Measurements from ENCODE around the gene SEC14L3.

SEC14L3 gene

DNA sequence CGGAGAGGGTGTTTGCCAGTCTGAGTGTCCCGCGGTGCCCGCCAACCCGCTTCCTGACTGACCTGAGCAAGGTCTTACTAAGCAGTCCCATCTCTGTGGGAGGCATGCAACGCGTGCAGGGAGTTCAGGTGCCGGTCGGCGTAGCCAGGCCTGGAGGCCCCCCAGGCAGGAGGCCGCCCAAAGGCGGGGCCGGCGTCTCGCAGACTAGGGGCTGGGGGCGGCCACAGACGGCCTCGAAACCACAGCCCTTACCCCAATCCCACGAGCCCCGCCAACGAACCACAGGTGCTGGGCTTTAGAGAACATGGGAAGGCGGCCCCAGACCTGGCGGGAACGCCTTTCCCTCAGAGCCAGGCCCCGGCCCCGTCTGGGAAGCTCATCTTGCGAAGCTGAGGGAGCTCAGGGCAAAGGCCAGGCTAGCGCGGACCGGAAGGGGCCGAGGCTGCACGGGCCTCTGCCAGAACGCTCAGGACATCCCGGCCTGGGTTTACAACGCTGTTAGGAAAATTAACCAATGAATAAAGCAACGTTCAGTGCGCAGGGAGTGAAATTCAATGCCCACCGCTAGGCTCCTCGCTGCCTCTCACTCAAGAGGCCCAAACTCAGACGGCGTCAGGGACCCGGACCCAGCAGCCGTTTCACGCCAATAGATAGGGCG is 48.4 kb downstream of the SEC14L3 start (continued):
- TF ChIP-seq ZNF777 (tag by site-specific recombination; IDR thresholded peaks at IDR 0.05; ENCODE audit: borderline replicate concordance) (peak; percentile 83; the same call in 1 of the 2 replicates), ZNF155 (tag by site-specific recombination; IDR thresholded peaks at IDR 0.05) (no peak), ZBTB48 (tag by site-specific recombination; IDR thresholded peaks at IDR 0.05) (peak; percentile 38), ZBTB7A (tag by site-specific recombination; IDR thresholded peaks at IDR 0.05; ENCODE audit: low read depth) (0 out of 2 replicates have a peak, but pooled peaks have one; percentile 14), ZSCAN23 (tag by site-specific recombination; IDR thresholded peaks at IDR 0.05) (peak; percentile 42; the same call in 1 of the 2 replicates), GLIS2 (tag by site-specific recombination; IDR thresholded peaks at IDR 0.05) (peak; percentile 95), WT1 (tag by site-specific recombination; IDR thresholded peaks at IDR 0.05) (0 out of 2 replicates have a peak, but pooled peaks have one; percentile 5), BCL11A (tag by site-specific recombination; IDR thresholded peaks at IDR 0.05; ENCODE audit: low read depth) (0 out of 2 replicates have a peak, but pooled peaks have one; percentile 23), ZFHX2 (tag by site-specific recombination; conservative IDR thresholded peaks at IDR 0.05) (peak; percentile 53), ZNF121 (tag by site-specific recombination; IDR thresholded peaks at IDR 0.05) (0 out of 2 replicates have a peak, but pooled peaks have one; percentile 66), SCRT2 (tag by site-specific recombination; IDR thresholded peaks at IDR 0.05) (peak; percentile 39), GLIS1 (tag by site-specific recombination; IDR thresholded peaks at IDR 0.05) (peak; percentile 99), EGR2 (tag by site-specific recombination; IDR thresholded peaks at IDR 0.05; ENCODE audit: low read depth) (peak; percentile 60), ZNF843 (tag by site-specific recombination; IDR thresholded peaks at IDR 0.05) (no peak)
- TF ChIP-seq, protein P1, sequence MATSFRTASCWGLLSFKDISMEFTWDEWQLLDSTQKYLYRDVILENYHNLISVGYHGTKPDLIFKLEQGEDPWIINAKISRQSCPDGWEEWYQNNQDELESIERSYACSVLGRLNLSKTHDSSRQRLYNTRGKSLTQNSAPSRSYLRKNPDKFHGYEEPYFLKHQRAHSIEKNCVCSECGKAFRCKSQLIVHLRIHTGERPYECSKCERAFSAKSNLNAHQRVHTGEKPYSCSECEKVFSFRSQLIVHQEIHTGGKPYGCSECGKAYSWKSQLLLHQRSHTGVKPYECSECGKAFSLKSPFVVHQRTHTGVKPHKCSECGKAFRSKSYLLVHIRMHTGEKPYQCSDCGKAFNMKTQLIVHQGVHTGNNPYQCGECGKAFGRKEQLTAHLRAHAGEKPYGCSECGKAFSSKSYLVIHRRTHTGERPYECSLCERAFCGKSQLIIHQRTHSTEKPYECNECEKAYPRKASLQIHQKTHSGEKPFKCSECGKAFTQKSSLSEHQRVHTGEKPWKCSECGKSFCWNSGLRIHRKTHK (tag by site-specific recombination; IDR thresholded peaks at IDR 0.05) = no peak
- TF ChIP-seq, protein P2, sequence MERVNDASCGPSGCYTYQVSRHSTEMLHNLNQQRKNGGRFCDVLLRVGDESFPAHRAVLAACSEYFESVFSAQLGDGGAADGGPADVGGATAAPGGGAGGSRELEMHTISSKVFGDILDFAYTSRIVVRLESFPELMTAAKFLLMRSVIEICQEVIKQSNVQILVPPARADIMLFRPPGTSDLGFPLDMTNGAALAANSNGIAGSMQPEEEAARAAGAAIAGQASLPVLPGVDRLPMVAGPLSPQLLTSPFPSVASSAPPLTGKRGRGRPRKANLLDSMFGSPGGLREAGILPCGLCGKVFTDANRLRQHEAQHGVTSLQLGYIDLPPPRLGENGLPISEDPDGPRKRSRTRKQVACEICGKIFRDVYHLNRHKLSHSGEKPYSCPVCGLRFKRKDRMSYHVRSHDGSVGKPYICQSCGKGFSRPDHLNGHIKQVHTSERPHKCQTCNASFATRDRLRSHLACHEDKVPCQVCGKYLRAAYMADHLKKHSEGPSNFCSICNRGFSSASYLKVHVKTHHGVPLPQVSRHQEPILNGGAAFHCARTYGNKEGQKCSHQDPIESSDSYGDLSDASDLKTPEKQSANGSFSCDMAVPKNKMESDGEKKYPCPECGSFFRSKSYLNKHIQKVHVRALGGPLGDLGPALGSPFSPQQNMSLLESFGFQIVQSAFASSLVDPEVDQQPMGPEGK (tag by site-specific recombination; IDR thresholded peaks at IDR 0.05) = peak; percentile 75
- TF ChIP-seq, protein P3, sequence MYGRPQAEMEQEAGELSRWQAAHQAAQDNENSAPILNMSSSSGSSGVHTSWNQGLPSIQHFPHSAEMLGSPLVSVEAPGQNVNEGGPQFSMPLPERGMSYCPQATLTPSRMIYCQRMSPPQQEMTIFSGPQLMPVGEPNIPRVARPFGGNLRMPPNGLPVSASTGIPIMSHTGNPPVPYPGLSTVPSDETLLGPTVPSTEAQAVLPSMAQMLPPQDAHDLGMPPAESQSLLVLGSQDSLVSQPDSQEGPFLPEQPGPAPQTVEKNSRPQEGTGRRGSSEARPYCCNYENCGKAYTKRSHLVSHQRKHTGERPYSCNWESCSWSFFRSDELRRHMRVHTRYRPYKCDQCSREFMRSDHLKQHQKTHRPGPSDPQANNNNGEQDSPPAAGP (tag by site-specific recombination; IDR thresholded peaks at IDR 0.05) = 0 out of 2 replicates have a peak, but pooled peaks have one; percentile 10

DNA sequence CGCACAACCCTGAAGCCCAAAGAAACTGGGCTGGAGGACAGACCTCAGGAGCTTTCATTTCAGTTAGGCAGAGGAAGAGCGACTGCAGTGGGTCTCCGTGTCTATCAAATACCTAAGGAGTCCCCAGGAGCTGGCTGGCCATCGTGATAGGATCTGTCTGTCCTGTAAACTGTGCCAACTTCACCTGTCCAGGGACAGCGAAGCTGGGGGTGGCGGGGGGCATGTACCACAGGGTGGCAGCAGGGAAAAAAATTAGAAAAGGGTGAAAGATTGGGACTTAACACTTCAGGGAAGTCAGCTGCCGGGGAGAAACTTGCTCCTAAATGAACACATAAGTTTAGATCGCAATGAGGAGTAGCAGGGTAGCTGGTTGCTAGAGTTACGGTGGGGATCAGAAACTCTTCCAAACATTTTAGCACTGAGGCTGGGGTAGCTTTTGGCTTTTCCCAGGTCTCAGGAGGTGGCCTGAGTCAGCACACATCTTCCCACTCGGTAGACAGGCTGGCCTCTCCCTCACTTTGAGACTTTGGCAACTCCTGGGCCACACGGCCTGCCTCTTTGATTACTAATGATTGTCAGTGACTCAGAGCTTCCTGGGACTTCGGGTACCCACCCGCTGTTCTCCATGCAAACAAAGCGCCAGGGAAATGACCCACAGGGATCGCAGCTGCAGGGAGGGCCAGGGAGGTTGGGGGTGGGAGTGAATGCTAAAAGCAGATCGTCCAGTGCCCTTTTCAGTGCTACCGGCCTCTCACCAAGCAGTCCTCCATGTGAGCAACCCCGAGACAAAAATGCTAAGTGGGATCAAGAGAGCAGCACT is 49.1 kb downstream of the SEC14L3 start:
- no peaks in the 10 kb centered on the region for H3K9me3 ChIP-seq (ENCODE audit: control insufficient read depth, insufficient read depth, low read depth, low read length)
- H3K4me1 ChIP-seq (ENCODE audit: control insufficient read depth, insufficient read depth, low read length) = peaks cover 28% of the 10 kb centered on the region
- peak overlapping the region; percentile 98 for H3K27ac ChIP-seq (ENCODE audit: extremely low read depth, low read depth, low read length)
- H3K36me3 ChIP-seq (ENCODE audit: control insufficient read depth in 2 of 2, insufficient read depth in 1 of 2, low read length in 2 of 2) = peaks cover 0 to 40% of the 10 kb centered on the region in 2 experiments; a peak in 1 of 3 replicates
- ChIA-PET CTCF (interaction anchor here (0.6 to 7.6 kb wide), 12 partner anchors 9 to 576 kb away, joined by 3 to 71 read pairs (median 4); partner anchors contain the start of genes RNF215 and SEC14L2), POLR2A (interaction anchor here (0.5 to 6.0 kb wide), 15 partner anchors 11 to 700 kb away, joined by 3 to 86 read pairs (median 5); partner anchors contain the start of genes CCDC157, INPP5J, MORC2 and SEC14L2)
- H3K4me3 ChIP-seq (ENCODE audit: low read depth, low read length) = peak overlapping the region; percentile 63
- TF ChIP-seq ZNF600 (tag by site-specific recombination; IDR thresholded peaks at IDR 0.05) = no peak
- no peak; the same call in 1 of the 2 replicates for TF ChIP-seq ZNF335 (tag by site-specific recombination; conservative IDR thresholded peaks at IDR 0.05)
- no peak for TF ChIP-seq SALL2 (tag by site-specific recombination; IDR thresholded peaks at IDR 0.05; ENCODE audit: borderline replicate concordance)
- peak; percentile 78 for TF ChIP-seq IKZF3 (tag by site-specific recombination; IDR thresholded peaks at IDR 0.05)
- no peak for TF ChIP-seq ZNF514 (tag by site-specific recombination; IDR thresholded peaks at IDR 0.05)
- TF ChIP-seq, protein P4, sequence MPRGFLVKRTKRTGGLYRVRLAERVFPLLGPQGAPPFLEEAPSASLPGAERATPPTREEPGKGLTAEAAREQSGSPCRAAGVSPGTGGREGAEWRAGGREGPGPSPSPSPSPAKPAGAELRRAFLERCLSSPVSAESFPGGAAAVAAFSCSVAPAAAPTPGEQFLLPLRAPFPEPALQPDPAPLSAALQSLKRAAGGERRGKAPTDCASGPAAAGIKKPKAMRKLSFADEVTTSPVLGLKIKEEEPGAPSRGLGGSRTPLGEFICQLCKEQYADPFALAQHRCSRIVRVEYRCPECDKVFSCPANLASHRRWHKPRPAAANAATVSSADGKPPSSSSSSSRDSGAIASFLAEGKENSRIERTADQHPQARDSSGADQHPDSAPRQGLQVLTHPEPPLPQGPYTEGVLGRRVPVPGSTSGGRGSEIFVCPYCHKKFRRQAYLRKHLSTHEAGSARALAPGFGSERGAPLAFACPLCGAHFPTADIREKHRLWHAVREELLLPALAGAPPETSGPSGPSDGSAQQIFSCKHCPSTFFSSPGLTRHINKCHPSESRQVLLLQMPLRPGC (tag by site-specific recombination; IDR thresholded peaks at IDR 0.05) = 0 out of 2 replicates have a peak, but pooled peaks have one; percentile 20
- no peak for TF ChIP-seq MEIS1 (CRISPR knock-in tag; IDR thresholded peaks at IDR 0.05; ENCODE audit: borderline replicate concordance)
- TF ChIP-seq, protein P5, sequence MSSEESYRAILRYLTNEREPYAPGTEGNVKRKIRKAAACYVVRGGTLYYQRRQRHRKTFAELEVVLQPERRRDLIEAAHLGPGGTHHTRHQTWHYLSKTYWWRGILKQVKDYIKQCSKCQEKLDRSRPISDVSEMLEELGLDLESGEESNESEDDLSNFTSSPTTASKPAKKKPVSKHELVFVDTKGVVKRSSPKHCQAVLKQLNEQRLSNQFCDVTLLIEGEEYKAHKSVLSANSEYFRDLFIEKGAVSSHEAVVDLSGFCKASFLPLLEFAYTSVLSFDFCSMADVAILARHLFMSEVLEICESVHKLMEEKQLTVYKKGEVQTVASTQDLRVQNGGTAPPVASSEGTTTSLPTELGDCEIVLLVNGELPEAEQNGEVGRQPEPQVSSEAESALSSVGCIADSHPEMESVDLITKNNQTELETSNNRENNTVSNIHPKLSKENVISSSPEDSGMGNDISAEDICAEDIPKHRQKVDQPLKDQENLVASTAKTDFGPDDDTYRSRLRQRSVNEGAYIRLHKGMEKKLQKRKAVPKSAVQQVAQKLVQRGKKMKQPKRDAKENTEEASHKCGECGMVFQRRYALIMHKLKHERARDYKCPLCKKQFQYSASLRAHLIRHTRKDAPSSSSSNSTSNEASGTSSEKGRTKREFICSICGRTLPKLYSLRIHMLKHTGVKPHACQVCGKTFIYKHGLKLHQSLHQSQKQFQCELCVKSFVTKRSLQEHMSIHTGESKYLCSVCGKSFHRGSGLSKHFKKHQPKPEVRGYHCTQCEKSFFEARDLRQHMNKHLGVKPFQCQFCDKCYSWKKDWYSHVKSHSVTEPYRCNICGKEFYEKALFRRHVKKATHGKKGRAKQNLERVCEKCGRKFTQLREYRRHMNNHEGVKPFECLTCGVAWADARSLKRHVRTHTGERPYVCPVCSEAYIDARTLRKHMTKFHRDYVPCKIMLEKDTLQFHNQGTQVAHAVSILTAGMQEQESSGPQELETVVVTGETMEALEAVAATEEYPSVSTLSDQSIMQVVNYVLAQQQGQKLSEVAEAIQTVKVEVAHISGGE (tag by site-specific recombination; conservative IDR thresholded peaks at IDR 0.05; ENCODE audit: low read depth) = no peak
